GM12878 (cell line): Measurements from ENCODE around the gene IL3. TPM values are rescaled to one million over a fixed set of nuclear protein-coding genes. Genes with fewer than 3 reads are reported as not detected.
A peak's percentile ranks its signal among the peaks of the same experiment; 100 is the strongest.

ENCODE experiments used
- ATAC-seq: fragments of 200-7000 bp; cut with Tn5 transposase; 3 replicates; pipeline ENCODE4 v1.9.1; 2020; ENCODE audit warnings: mild to moderate bottlenecking, moderate library complexity
- BruUV-seq: library from RNA; stranded (reverse); fragments of 400-500 nt; replicated peaks from 2 replicates; lab custom pipeline; 2021; lab: Mats Ljungman, UMichigan
- CTCF ChIA-PET: fragments of 300-600 bp; sonication (Branson Sonifier 250); formaldehyde crosslinking; extraction: SDS; loops from one replicate; lab custom pipeline; 2021; ENCODE audit warnings: inconsistent platforms; lab: Yijun Ruan, JAX
- POLR2A ChIA-PET: fragments of 350-600 bp; formaldehyde crosslinking; extraction: SDS; loops from one replicate; lab custom pipeline; 2021; ENCODE audit warnings: inconsistent platforms; lab: Charles Lee
- RAD21 ChIA-PET: fragments of 300-600 bp; sonication (Branson Sonifier 250); formaldehyde crosslinking; loops from one replicate; lab custom pipeline; 2023; ENCODE audit warnings: antibody characterized with exemption; ENCODE audit not compliant: unreplicated experiment; lab: Charles Lee
- SMC1A ChIA-PET: fragments of 300-600 bp; sonication (Branson Sonifier 250); formaldehyde crosslinking; loops from one replicate; lab custom pipeline; 2023; ENCODE audit not compliant: unreplicated experiment, uncharacterized antibody; lab: Charles Lee
- DNase-seq: peaks from one replicate; pipeline ENCODE4 v3.0.0-alpha.2; 2011; ENCODE audit warnings: low read depth, low spot score
- FAIRE-seq: peaks from 3 replicates; lab custom pipeline; 2011; peaks lifted over from hg19 to GRCh38; lab: Jason Lieb, UNC
- H2AFZ ChIP-seq: 2 replicates; pipeline ENCODE4 v1.6.0; 2011; ENCODE audit warnings: low read depth, low read length, control low read depth; ENCODE audit not compliant: control insufficient read depth
- H3K27ac ChIP-seq: 2 replicates; pipeline ENCODE4 v1.5.1; 2011; ENCODE audit warnings: control low read depth; ENCODE audit not compliant: control insufficient read depth, insufficient read depth
- H3K27me3 ChIP-seq, 2 experiments: replicated peaks in 1 of 2; 2 replicates each; pipeline versions ENCODE4 v1.6.0 to v1.6.1; 2011; ENCODE audit warnings: low read length in 1 of 2; ENCODE audit not compliant: control insufficient read depth in 2 of 2, insufficient read depth in 2 of 2
- H3K36me3 ChIP-seq, 2 experiments: 2 replicates each; pipeline ENCODE4 v1.5.1; 2011; ENCODE audit warnings: low read length in 1 of 2; ENCODE audit not compliant: control insufficient read depth in 2 of 2, insufficient read depth in 2 of 2
- H3K4me1 ChIP-seq: 2 replicates; pipeline ENCODE4 v1.6.1; 2011; ENCODE audit warnings: mild to moderate bottlenecking, low read length, moderate library complexity, mixed read lengths; ENCODE audit not compliant: control insufficient read depth, insufficient read depth
- H3K4me2 ChIP-seq: 2 replicates; pipeline ENCODE4 v1.6.0; 2011; ENCODE audit warnings: control low read depth; ENCODE audit not compliant: control insufficient read depth, insufficient read depth
- H3K4me3 ChIP-seq: fragments of 200-600 bp; sonication (generic); 2 replicates; pipeline ENCODE4 v1.5.1; 2016
- H3K79me2 ChIP-seq: 2 replicates; pipeline ENCODE4 v1.6.0; 2011; ENCODE audit warnings: low read length; ENCODE audit not compliant: control insufficient read depth, insufficient read depth
- H3K9ac ChIP-seq: 2 replicates; pipeline ENCODE4 v1.8.0; 2011; ENCODE audit warnings: low read length, control low read depth, mixed read lengths; ENCODE audit not compliant: control insufficient read depth, insufficient read depth
- H3K9me3 ChIP-seq: replicated peaks from 3 replicates; pipeline ENCODE4 v1.5.1; 2011; ENCODE audit warnings: mild to moderate bottlenecking, low read length; ENCODE audit not compliant: control insufficient read depth, insufficient read depth
- H4K20me1 ChIP-seq: 2 replicates; pipeline ENCODE4 v1.6.0; 2011; ENCODE audit not compliant: control insufficient read depth, insufficient read depth
- CBX3 ChIP-seq: fragments of 200-600 bp; sonication (generic); IDR thresholded peaks from 2 replicates; pipeline ENCODE4 v1.6.1; 2016; ENCODE audit warnings: low read depth, borderline replicate concordance
- CHD1 ChIP-seq: IDR thresholded peaks from 2 replicates; pipeline ENCODE4 v1.6.1; 2012; ENCODE audit warnings: low read depth, low read length, improper control_type of control experiment
- CREB1 ChIP-seq: IDR thresholded peaks from 2 replicates; pipeline ENCODE4 v1.6.1; 2012; ENCODE audit warnings: low read depth, mild to moderate bottlenecking, inconsistent platforms
- MYC ChIP-seq: IDR thresholded peaks from 2 replicates; pipeline ENCODE4 v1.6.1; 2011; ENCODE audit warnings: mild to moderate bottlenecking, low read length, moderate library complexity, inconsistent platforms; ENCODE audit not compliant: insufficient read depth, insufficient replicate concordance, insufficient read length, severe bottlenecking
- NR2F1 ChIP-seq: fragments of 450-650 bp; conservative IDR thresholded peaks from 2 replicates; pipeline ENCODE4 v1.6.1; 2017; ENCODE audit warnings: mild to moderate bottlenecking
- RAD21 ChIP-seq: IDR thresholded peaks from 2 replicates; pipeline ENCODE4 v1.6.1; 2011; ENCODE audit warnings: mild to moderate bottlenecking, low read depth, low read length, moderate library complexity; ENCODE audit not compliant: insufficient read depth
- RUNX3 ChIP-seq: IDR thresholded peaks from 2 replicates; pipeline ENCODE4 v1.6.1; 2012; ENCODE audit warnings: low read length, inconsistent platforms
- SIX5 ChIP-seq: IDR thresholded peaks from 2 replicates; pipeline ENCODE4 v1.6.1; 2011; ENCODE audit warnings: mild to moderate bottlenecking, low read depth, low read length, moderate library complexity; ENCODE audit not compliant: severe bottlenecking
- YY1 ChIP-seq: IDR thresholded peaks from 2 replicates; pipeline ENCODE4 v1.6.1; 2011; ENCODE audit warnings: low read depth, mild to moderate bottlenecking, low read length
- ZNF384 ChIP-seq: IDR thresholded peaks from 2 replicates; pipeline ENCODE4 v1.6.1; 2012; ENCODE audit warnings: low read depth, mild to moderate bottlenecking, low read length, improper control_type of control experiment, borderline replicate concordance
- WGBS: methylation state at CpG from one replicate; pipeline ENCODE4 v1.1.6; 2016; ENCODE audit warnings: low lambda C conversion rate; ENCODE audit not compliant: insufficient replicate concordance, insufficient coverage; ENCODE audit errors: missing lambda C conversion rate; 5-methylcytosine and 5-hydroxymethylcytosine counted together
- in situ Hi-C: fragments of 300-500 bp; cut with MboI; formaldehyde crosslinking; loops from 9 replicates; pipeline ENCODE4 v1.14.3; 2018; ENCODE audit warnings: mixed read lengths
- intact Hi-C: fragments of 100-400 bp; cut with micrococcal nuclease; formaldehyde crosslinking; loops from one replicate; pipeline ENCODE4 v1.14.2; 2022; ENCODE audit not compliant: unreplicated experiment
- polyA plus RNA-seq, 11 experiments: library from polyadenylated mRNA; depleted of rRNA in 4 of 11; unstranded in 6 of 11; stranded (reverse) in 5 of 11; fragments of >200 nt; fragmentation: Nextera tagmentation in 4 of 11; fragmentation: Illumina TruSeq in 1 of 11; extraction: Ambion mirVana in 4 of 11; extraction: Trizol in 1 of 11; gene quantifications; 1 replicate in 1 of 11; 2 replicates in 10 of 11; pipeline versions ENCODE4 v1.2.1 to v1.2.3, GENCODE V29; 2011 to 2016; ENCODE audit warnings: inconsistent platforms in 2 of 11, missing spikeins in 2 of 11, low read depth in 1 of 11
- total RNA-seq, 4 experiments: library from RNA; depleted of rRNA in 3 of 4; stranded (reverse); fragments of >200 nt in 3 of 4; fragmentation: Illumina TruSeq in 1 of 4; extraction: Trizol in 1 of 4; gene quantifications; 2 replicates each; pipeline versions ENCODE4 v1.2.1 to v1.2.3, GENCODE V29; 2013 to 2021

Gene IL3
- total and polyA plus RNA-seq, 10 of the 15 experiments (the other 5 are each of a cell fraction or from before 2014, with no cell fraction given) = not detected

DNA sequence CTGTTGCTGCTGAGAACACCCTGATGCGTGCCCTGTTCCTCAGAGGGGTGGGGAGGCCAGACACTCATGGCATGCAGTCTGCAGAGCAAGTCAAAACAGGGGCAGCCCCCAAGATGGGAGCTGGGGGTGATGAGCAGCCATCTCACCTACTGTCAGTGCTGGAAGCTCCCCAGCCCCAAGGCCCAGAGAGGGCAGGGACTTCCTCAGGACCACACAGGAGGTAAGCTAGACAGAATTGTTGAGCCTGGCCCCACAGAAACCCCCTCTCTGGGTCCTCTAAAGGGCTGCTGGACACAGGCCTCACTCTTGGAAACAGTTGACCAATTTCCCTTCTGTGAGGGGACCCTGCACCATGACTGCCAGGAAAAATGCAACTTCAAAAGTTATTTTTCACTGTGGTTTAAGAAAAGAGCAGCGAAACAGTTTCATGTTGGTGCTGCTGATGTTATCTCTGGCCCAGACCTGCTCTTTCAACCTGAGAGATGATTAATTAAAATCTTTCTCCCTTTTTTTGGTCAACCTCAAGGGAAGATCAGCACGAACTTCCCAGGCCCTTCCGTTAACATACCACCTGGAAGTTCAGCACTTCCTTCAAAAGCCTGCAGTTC lies 22.7 kb downstream of the IL3 start:
- BruUV-seq = no TSS peak
- TF ChIP-seq CREB1 (no peak), RUNX3 (peak; percentile 52), YY1 (0 out of 2 replicates have a peak, but pooled peaks have one; percentile 38)
- Histone ChIP-seq H3K27me3 (no peaks in the 10 kb centered on the region; a peak in 1 of 4 replicates), H3K9ac (no peak overlapping the region), H3K4me2 (no peak overlapping the region), H3K4me1 (no peaks in the 10 kb centered on the region), H3K9me3 (no peaks in the 10 kb centered on the region), H2AFZ (no peak overlapping the region), H3K36me3 (no peaks in the 10 kb centered on the region), H4K20me1 (no peaks in the 10 kb centered on the region), H3K27ac (no peak overlapping the region), H3K79me2 (no peaks in the 10 kb centered on the region), H3K4me3 (no peak overlapping the region)
- intact Hi-C loops (no loop called here), in situ Hi-C loops (no loop called here)
- ChIA-PET CTCF (no interaction called here), POLR2A (no interaction called here), SMC1A (no interaction called here), RAD21 (no interaction called here)
- ATAC-seq (peak; percentile 56), DNase-seq (no peak), FAIRE-seq (no peak)
- WGBS = 49% methylated on average over 4 of the region's 4 CpGs

DNA sequence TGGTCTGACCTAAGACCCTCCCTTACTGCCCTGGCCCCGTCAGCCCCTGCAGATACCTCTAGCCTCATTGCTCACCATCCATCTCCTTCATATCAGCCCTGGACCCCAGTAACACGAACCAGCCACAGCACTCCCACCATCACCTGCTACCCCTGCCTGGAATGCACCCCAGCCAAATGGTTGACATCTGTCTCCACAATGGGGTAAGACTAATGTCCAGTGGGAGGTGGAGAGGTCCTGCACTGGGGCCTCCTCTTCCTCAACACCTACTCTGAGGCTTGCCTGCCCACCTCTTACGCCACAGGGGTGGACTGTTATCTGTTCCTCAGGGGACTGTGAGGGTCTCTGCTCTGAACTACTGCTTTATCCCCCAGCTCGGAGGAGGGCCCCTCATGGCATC lies 25.2 kb downstream of the IL3 start:
- intact Hi-C loops = no loop called here
- Histone ChIP-seq H3K9ac (no peak overlapping the region), H4K20me1 (no peaks in the 10 kb centered on the region), H3K27me3 (no peaks in the 10 kb centered on the region; a peak in 1 of 4 replicates), H3K27ac (no peak overlapping the region), H3K4me1 (no peaks in the 10 kb centered on the region), H3K4me2 (no peak overlapping the region), H3K79me2 (no peaks in the 10 kb centered on the region), H2AFZ (no peak overlapping the region), H3K9me3 (no peaks in the 10 kb centered on the region; the same call in 2 of the 3 replicates), H3K4me3 (no peak overlapping the region), H3K36me3 (no peaks in the 10 kb centered on the region)
- no TSS peak for BruUV-seq
- ATAC-seq (no peak), DNase-seq (no peak), FAIRE-seq (no peak)
- WGBS = 27% methylated on average over 4 of the region's 4 CpGs
- TF ChIP-seq ZNF384 (no peak), CBX3 (no peak), CHD1 (no peak), SIX5 (no peak), MYC (no peak), NR2F1 (no peak), RAD21 (no peak)
- ChIA-PET CTCF (no interaction called here), POLR2A (no interaction called here), RAD21 (no interaction called here), SMC1A (interaction anchor here (1.4 to 2.3 kb wide), 2 partner anchors 9 to 17 kb away, joined by 4 to 6 read pairs; no protein-coding TSS in a partner anchor)
- in situ Hi-C loops = no loop called here
